Lung (tissue), 12 donors: Measurements from ENCODE around the gene ZNF300. TPM values are rescaled to one million over a fixed set of nuclear protein-coding genes. Genes with fewer than 3 reads are reported as not detected.

Source experiments
- ATAC-seq: fragments of 200-7000 bp; cut with Tn5 transposase; one replicate; pipeline ENCODE4 v1.9.1; 2020; ENCODE audit warnings: moderate number of reproducible peaks; ENCODE audit not compliant: insufficient read depth, low FRiP score
- DNase-seq, 3 donors: peaks; one replicate each; pipeline ENCODE4 v3.0.0-alpha.2; 2013 to 2017
- H3K27ac ChIP-seq, 2 donors: one replicate each; pipeline ENCODE4 v1.5.1; 2013; ENCODE audit warnings: mild to moderate bottlenecking in 2 of 2, moderate library complexity in 2 of 2, control low read depth in 1 of 2, inconsistent platforms in 1 of 2, low read depth in 1 of 2, low read length in 1 of 2
- H3K27me3 ChIP-seq, 3 donors: one replicate each; pipeline ENCODE4 v1.5.1; 2013; ENCODE audit warnings: low read length in 2 of 3; ENCODE audit not compliant: control insufficient read depth in 3 of 3, insufficient read depth in 3 of 3
- H3K36me3 ChIP-seq, 4 donors: one replicate each; pipeline ENCODE4 v1.5.1; 2013; ENCODE audit warnings: low read length in 4 of 4, mild to moderate bottlenecking in 1 of 4, moderate library complexity in 1 of 4; ENCODE audit not compliant: control insufficient read depth in 4 of 4, insufficient read depth in 4 of 4
- H3K4me1 ChIP-seq, 5 donors: one replicate each; pipeline ENCODE4 v1.5.1; 2013; ENCODE audit warnings: low read length in 5 of 5, mild to moderate bottlenecking in 2 of 5, moderate library complexity in 1 of 5; ENCODE audit not compliant: control insufficient read depth in 5 of 5, insufficient read depth in 5 of 5
- H3K4me3 ChIP-seq: one replicate; pipeline ENCODE4 v1.5.1; 2013; ENCODE audit warnings: mild to moderate bottlenecking, control low read depth, moderate library complexity
- H3K9ac ChIP-seq, 2 donors: one replicate each; pipeline ENCODE4 v1.5.1; 2013; ENCODE audit warnings: low read length in 2 of 2, control low read depth in 1 of 2; ENCODE audit not compliant: insufficient read depth in 1 of 2
- H3K9me3 ChIP-seq, 4 donors: one replicate each; pipeline ENCODE4 v1.5.1; 2013; ENCODE audit warnings: low read length in 3 of 4, mild to moderate bottlenecking in 1 of 4, moderate library complexity in 1 of 4; ENCODE audit not compliant: control insufficient read depth in 4 of 4, insufficient read depth in 3 of 4
- WGBS, 2 donors: extraction: QIAGEN DNeasy Blood & Tissue Kit; methylation state at CpG; one replicate each; pipeline ENCODE4 v1.1.7; 2013; 5-methylcytosine and 5-hydroxymethylcytosine counted together
- polyA plus RNA-seq, 2 donors: library from polyadenylated mRNA; stranded (reverse); fragments of 200-250 nt; gene quantifications; one replicate each; pipeline ENCODE4 v1.2.1, GENCODE V29; 2013
- total RNA-seq, 2 donors: library from RNA; depleted of rRNA in 1 of 2; stranded (reverse); fragments of >200 nt in 1 of 2; gene quantifications; one replicate each; pipeline ENCODE4 v1.2.1, GENCODE V29; 2014 to 2021
- TF ChIP-seq, protein P1 (sequence below): IDR thresholded peaks from 2 replicates; pipeline ENCODE4 v1.5.1; 2012; ENCODE audit warnings: mild to moderate bottlenecking; ENCODE audit errors: control extremely low read depth, extremely low read depth
- donor health status: control.
- donor health status: control.
- donor health status: Bipolar disorder and iron deficiency.
- donor health status: healthy.
- donor health status: DM: yes; HTN: yes; CAD: no.

The ZNF300 gene
- total and polyA plus RNA-seq, 4 donors, result 1.8 to 11.3 (median 2.9) TPM

DNA sequence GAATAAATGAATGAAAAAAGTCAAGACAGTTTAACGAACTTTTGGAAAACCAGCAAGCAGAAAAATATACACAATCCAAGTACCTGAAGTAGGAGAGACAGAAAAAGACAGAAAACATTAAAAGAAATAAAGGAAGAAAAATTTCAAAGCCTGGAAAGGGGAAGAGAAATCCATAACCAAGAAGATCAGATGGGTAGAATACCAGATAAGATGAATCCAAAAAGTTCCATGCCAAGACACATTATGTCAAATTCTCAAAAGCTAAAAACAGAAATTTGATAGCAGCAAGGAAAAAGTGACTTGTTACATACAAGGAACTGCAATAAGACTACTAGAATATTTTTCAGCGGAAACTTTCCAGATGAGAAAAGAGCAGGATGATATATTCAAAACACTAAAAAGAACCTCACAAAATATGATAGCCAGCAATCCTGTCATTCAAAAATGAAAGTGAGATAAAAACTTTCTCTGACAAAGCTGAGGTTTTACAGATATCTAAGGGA, 7.6 kb upstream of the ZNF300 start:
- no peak for DNase-seq
- TF ChIP-seq, protein P1, sequence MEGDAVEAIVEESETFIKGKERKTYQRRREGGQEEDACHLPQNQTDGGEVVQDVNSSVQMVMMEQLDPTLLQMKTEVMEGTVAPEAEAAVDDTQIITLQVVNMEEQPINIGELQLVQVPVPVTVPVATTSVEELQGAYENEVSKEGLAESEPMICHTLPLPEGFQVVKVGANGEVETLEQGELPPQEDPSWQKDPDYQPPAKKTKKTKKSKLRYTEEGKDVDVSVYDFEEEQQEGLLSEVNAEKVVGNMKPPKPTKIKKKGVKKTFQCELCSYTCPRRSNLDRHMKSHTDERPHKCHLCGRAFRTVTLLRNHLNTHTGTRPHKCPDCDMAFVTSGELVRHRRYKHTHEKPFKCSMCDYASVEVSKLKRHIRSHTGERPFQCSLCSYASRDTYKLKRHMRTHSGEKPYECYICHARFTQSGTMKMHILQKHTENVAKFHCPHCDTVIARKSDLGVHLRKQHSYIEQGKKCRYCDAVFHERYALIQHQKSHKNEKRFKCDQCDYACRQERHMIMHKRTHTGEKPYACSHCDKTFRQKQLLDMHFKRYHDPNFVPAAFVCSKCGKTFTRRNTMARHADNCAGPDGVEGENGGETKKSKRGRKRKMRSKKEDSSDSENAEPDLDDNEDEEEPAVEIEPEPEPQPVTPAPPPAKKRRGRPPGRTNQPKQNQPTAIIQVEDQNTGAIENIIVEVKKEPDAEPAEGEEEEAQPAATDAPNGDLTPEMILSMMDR, result no peak
- Histone ChIP-seq H3K36me3 (no peaks in the 10 kb centered on the region), H3K4me3 (no peak overlapping the region), H3K4me1 (no peaks in the 10 kb centered on the region), H3K27ac (no peak overlapping the region), H3K9me3 (peaks cover 3 to 41% (median 20%) of the 10 kb centered on the region in 4 donors), H3K27me3 (no peaks in the 10 kb centered on the region), H3K9ac (no peak overlapping the region)
- ATAC-seq, result no peak
- 82 to 90% methylated on average over 2 of the region's 2 CpGs for WGBS, 2 donors

DNA sequence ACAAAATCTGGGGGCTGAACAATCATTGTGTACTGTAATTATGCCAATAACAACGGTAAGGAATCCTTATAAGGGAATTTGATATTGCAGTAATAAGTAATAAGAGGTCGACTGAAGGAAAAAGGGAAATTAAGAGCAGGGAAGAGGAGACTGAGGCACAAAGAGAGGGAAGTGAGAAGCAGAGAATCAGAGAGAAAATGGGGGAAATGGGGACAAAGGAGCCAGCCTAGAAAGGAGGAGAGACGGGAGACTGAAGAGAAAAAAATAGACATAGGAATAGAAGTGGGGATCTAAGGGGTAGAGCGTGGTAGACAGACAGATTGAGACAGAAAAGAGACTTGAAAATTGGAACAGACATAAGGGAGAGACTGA, 518 bp upstream of the ZNF300 start:
- H3K9ac ChIP-seq, result peak overlapping the region; percentile 89 to 94
- DNase-seq (no peak), ATAC-seq (no peak)
- peaks cover 0 to 39% (median 10%) of the 10 kb centered on the region in 4 donors for H3K36me3 ChIP-seq
- H3K4me1 ChIP-seq, result peaks cover 0 to 6% (median 0%) of the 10 kb centered on the region in 5 donors
- no peak overlapping the region for H3K4me3 ChIP-seq
- no peaks in the 10 kb centered on the region for H3K27me3 ChIP-seq
- 28 to 40% methylated on average over 4 of the region's 4 CpGs for WGBS, 2 donors
- TF ChIP-seq, protein P1, result no peak
- no peak overlapping the region for H3K27ac ChIP-seq
- peaks cover 14 to 40% (median 22%) of the 10 kb centered on the region in 4 donors for H3K9me3 ChIP-seq

DNA sequence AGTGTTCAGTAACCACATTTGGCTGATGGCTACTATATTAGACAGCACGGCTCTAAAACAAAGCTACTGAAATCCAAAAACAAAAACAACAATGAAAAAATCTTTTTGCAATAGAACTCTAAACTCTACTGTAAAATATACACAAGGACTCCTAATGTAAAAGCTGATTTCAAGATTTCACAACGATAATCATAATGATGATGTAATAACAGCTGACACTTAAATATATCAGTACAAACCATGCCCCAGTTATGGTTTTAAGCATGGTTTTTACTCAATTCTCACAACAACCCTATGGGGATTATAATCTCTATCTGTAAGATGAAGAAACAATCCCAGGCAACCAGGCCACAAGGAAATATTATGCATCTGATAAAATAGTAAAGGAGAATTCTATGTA, 3.3 kb downstream of the ZNF300 start:
- H3K9me3 ChIP-seq, result peaks cover 13 to 51% (median 37%) of the 10 kb centered on the region in 4 donors
- no peaks in the 10 kb centered on the region for H3K27me3 ChIP-seq
- DNase-seq, result no peak
- H3K27ac ChIP-seq, result no peak overlapping the region
- H3K4me3 ChIP-seq, result no peak overlapping the region
- H3K36me3 ChIP-seq, result peaks cover 2 to 76% (median 35%) of the 10 kb centered on the region in 4 donors
- no peak overlapping the region for H3K9ac ChIP-seq
- no peak for ATAC-seq
- peaks cover 0 to 6% (median 0%) of the 10 kb centered on the region in 5 donors for H3K4me1 ChIP-seq
- TF ChIP-seq, protein P1, result no peak
- WGBS, 2 donors, result 93 to 95% methylated on average over 2 of the region's 2 CpGs
